Breast epithelium (tissue), 3 donors: ENCODE results near the gene OR51B6.
"Not testable (repeated sequence)": the region's sequence is repeated elsewhere in the genome, so short reads cannot be mapped to it uniquely, and the experiment has no call there.

Source experiments
- POLR2AphosphoS5 ChIP-seq, 3 donors: sonication (generic); formaldehyde crosslinking; IDR thresholded peaks; one replicate each; pipeline ENCODE4 v1.6.1; 2017; ENCODE audit warnings: antibody characterized with exemption in 3 of 3
- TF ChIP-seq, protein P1 (sequence below), 3 donors: fragments of 450-650 bp; IDR thresholded peaks; one replicate each; pipeline ENCODE4 v1.5.1; 2016 to 2017; ENCODE audit warnings: antibody characterized with exemption in 3 of 3, mild to moderate bottlenecking in 3 of 3, moderate library complexity in 3 of 3

DNA sequence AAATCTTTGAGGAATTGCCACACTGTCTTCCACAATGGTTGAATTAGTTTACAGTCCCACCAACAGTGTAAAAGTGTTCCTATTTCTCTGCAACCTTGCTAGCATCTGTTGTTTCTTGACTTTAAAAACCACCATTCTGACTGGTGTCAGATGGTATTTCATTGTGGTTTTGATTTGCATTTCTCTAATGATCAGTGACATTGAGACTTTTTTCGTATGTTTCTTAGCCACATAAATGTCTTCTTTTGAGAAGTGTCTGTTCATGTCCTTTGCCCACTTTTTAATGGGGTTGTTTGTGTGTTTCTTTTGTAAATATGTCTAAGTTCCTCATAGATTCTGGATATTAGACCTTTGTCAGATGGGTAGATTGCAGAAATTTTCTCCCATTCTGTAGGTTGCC is 14.1 kb upstream of the OR51B6 start:
- not testable (repeated sequence) for TF ChIP-seq POLR2AphosphoS5 (IDR thresholded peaks at IDR 0.05)
- TF ChIP-seq, protein P1, sequence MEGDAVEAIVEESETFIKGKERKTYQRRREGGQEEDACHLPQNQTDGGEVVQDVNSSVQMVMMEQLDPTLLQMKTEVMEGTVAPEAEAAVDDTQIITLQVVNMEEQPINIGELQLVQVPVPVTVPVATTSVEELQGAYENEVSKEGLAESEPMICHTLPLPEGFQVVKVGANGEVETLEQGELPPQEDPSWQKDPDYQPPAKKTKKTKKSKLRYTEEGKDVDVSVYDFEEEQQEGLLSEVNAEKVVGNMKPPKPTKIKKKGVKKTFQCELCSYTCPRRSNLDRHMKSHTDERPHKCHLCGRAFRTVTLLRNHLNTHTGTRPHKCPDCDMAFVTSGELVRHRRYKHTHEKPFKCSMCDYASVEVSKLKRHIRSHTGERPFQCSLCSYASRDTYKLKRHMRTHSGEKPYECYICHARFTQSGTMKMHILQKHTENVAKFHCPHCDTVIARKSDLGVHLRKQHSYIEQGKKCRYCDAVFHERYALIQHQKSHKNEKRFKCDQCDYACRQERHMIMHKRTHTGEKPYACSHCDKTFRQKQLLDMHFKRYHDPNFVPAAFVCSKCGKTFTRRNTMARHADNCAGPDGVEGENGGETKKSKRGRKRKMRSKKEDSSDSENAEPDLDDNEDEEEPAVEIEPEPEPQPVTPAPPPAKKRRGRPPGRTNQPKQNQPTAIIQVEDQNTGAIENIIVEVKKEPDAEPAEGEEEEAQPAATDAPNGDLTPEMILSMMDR (IDR thresholded peaks at IDR 0.05) = not testable (repeated sequence)
